MCF 10A (cell line): ENCODE data around the gene ANKRD11. TPM values are rescaled to one million over a fixed set of nuclear protein-coding genes. Genes with fewer than 3 reads are reported as not detected.

Experiments
- BruUV-seq: library from RNA; stranded (reverse); fragments of 400-500 nt; replicated peaks from 2 replicates; lab custom pipeline; 2021; lab: Mats Ljungman, UMichigan
- CTCF ChIA-PET: fragments of 300-600 bp; sonication (Branson Sonifier 250); formaldehyde crosslinking; extraction: SDS; loops from one replicate; lab custom pipeline; 2021; ENCODE audit warnings: antibody characterized with exemption, inconsistent platforms; lab: Yijun Ruan, JAX
- POLR2A ChIA-PET: fragments of 300-600, 350-650 bp; sonication (Branson Sonifier 250); formaldehyde crosslinking; extraction: SDS; loops from one replicate; lab custom pipeline; 2020; ENCODE audit warnings: antibody characterized with exemption, inconsistent platforms; lab: Yijun Ruan, JAX
- DNase-seq: peaks from one replicate; pipeline ENCODE4 v3.0.0-alpha.2; 2018; ENCODE audit not compliant: unreplicated experiment
- H3K27ac Mint-ChIP-seq: one replicate; pipeline ENCODE4 v1.8.0; 2022; ENCODE audit warnings: mild to moderate bottlenecking, low read depth, mixed read lengths; ENCODE audit not compliant: unreplicated experiment
- H3K27me3 Mint-ChIP-seq: one replicate; pipeline ENCODE4 v1.8.0; 2022; ENCODE audit warnings: mixed read lengths; ENCODE audit not compliant: insufficient read depth, unreplicated experiment
- H3K36me3 Mint-ChIP-seq: one replicate; pipeline ENCODE4 v1.8.0; 2022; ENCODE audit warnings: mild to moderate bottlenecking, moderate library complexity, mixed read lengths; ENCODE audit not compliant: insufficient read depth, unreplicated experiment
- H3K4me1 Mint-ChIP-seq: one replicate; pipeline ENCODE4 v1.8.0; 2022; ENCODE audit warnings: mixed read lengths; ENCODE audit not compliant: insufficient read depth, unreplicated experiment
- H3K4me3 Mint-ChIP-seq: one replicate; pipeline ENCODE4 v1.8.0; 2022; ENCODE audit warnings: mild to moderate bottlenecking, moderate library complexity, mixed read lengths; ENCODE audit not compliant: unreplicated experiment
- H3K9me3 Mint-ChIP-seq: one replicate; pipeline ENCODE4 v1.8.0; 2022; ENCODE audit warnings: mixed read lengths; ENCODE audit not compliant: unreplicated experiment
- CTCF ChIP-seq: fragments of 200-600 bp; IDR thresholded peaks from one replicate; pipeline ENCODE4 v1.8.0; 2022; ENCODE audit warnings: antibody characterized with exemption, mild to moderate bottlenecking; ENCODE audit not compliant: unreplicated experiment
- intact Hi-C: fragments of 100-400 bp; cut with micrococcal nuclease; formaldehyde crosslinking; loops from 2 replicates; pipeline ENCODE4 v1.14.1; 2022
- total RNA-seq: library from RNA; stranded (reverse); gene quantifications from 2 replicates; pipeline ENCODE4 v1.2.3, GENCODE V29; 2022

ANKRD11 gene
- total RNA-seq, 1 experiment from 2014 or later: 237 TPM

- DNase-seq: peak; percentile 93
- Mint-ChIP-seq H3K4me3 (peak overlapping the region; percentile 61), H3K4me1 (peaks cover 24% of the 10 kb centered on the region), H3K36me3 (peaks cover 15% of the 10 kb centered on the region), H3K27me3 (no peaks in the 10 kb centered on the region), H3K27ac (peak overlapping the region; percentile 78), H3K9me3 (no peaks in the 10 kb centered on the region)
- POLR2A ChIA-PET: interaction anchor here (0.6 to 3.3 kb wide), 10 partner anchors 10 to 189 kb away, joined by 3 to 18 read pairs (median 4); no protein-coding TSS in a partner anchor
- no TSS peak for BruUV-seq
- no peak for TF ChIP-seq CTCF
- intact Hi-C loops: loop anchor here (1.0 to 5.0 kb wide), 2 partner anchors 15 to 108 kb away; partner anchors contain the start of gene ANKRD11
- CTCF ChIA-PET: interaction anchor here (0.7 to 1.0 kb wide), 2 partner anchors 31 to 50 kb away, joined by 3 read pairs; no protein-coding TSS in a partner anchor
Observed at GRCh38 chr16:89505204-89506112, 15.1 kb upstream of the ANKRD11 start.

- ChIA-PET POLR2A (interaction anchor here (0.9 to 3.3 kb wide), 5 partner anchors 10 to 61 kb away, joined by 3 to 18 read pairs (median 10); no protein-coding TSS in a partner anchor), CTCF (interaction anchor here (0.7 to 1.6 kb wide), 3 partner anchors 16 to 135 kb away, joined by 3 to 4 read pairs (median 3); no protein-coding TSS in a partner anchor)
- no TSS peak for BruUV-seq
- intact Hi-C loops: no loop called here
- H3K9me3 Mint-ChIP-seq: no peaks in the 10 kb centered on the region
- no peaks in the 10 kb centered on the region for H3K27me3 Mint-ChIP-seq
- no peak overlapping the region for H3K4me3 Mint-ChIP-seq
- peaks cover 24% of the 10 kb centered on the region for H3K4me1 Mint-ChIP-seq
- H3K27ac Mint-ChIP-seq: peak overlapping the region; percentile 35
- H3K36me3 Mint-ChIP-seq: peaks cover 16% of the 10 kb centered on the region
- no peak for TF ChIP-seq CTCF
- DNase-seq: no peak
Observed at GRCh38 chr16:89504091-89504490, 13.7 kb upstream of the ANKRD11 start.

GRCh38 chr16:89502081-89502843 lies 11.9 kb upstream of the ANKRD11 start:
- TF ChIP-seq CTCF: no peak
- Mint-ChIP-seq H3K9me3 (no peaks in the 10 kb centered on the region), H3K4me3 (peak overlapping the region; percentile 43), H3K36me3 (peaks cover 22% of the 10 kb centered on the region), H3K27ac (peak overlapping the region; percentile 95), H3K4me1 (peaks cover 24% of the 10 kb centered on the region), H3K27me3 (no peaks in the 10 kb centered on the region)
- CTCF ChIA-PET: interaction anchor here (0.6 to 0.7 kb wide), 3 partner anchors 51 to 798 kb away, joined by 3 read pairs; no protein-coding TSS in a partner anchor
- POLR2A ChIA-PET: interaction anchor here (0.6 to 3.0 kb wide), 7 partner anchors 11 to 120 kb away, joined by 3 to 15 read pairs (median 4); partner anchors contain the start of gene ANKRD11
- intact Hi-C loops: no loop called here
- BruUV-seq: no TSS peak
- peak; percentile 51 for DNase-seq
